GM19468 (cell line): ENCODE measurements around the gene MTHFD1L.
A peak's percentile ranks its signal among the peaks of the same experiment; 100 is the strongest.

Source experiments
- ATAC-seq: cut with Tn5 transposase; IDR thresholded peaks from one replicate; pipeline ENCODE4 v1.9.1; 2021; ENCODE audit warnings: mild to moderate bottlenecking, moderate library complexity, moderate number of reproducible peaks; ENCODE audit not compliant: unreplicated experiment; ENCODE audit errors: extremely low read depth

The MTHFD1L gene

GRCh38 chr6:150863213-150863928, 2.1 kb upstream of the MTHFD1L start:
- ATAC-seq = no peak

- ATAC-seq = no peak
Measured at GRCh38 chr6:150865043-150865405, 478 bp upstream of the MTHFD1L start.

- peak; percentile 45 for ATAC-seq
Measured at GRCh38 chr6:150866147-150866990, 867 bp downstream of the MTHFD1L start.

GRCh38 chr6:150866991-150867501, 1.5 kb downstream of the MTHFD1L start:
- no peak for ATAC-seq

- no peak for ATAC-seq
Measured at GRCh38 chr6:150868759-150869158, 3.3 kb downstream of the MTHFD1L start.

- ATAC-seq = no peak
Measured at GRCh38 chr6:150874179-150874578, 8.7 kb downstream of the MTHFD1L start.

- no peak for ATAC-seq
Measured at GRCh38 chr6:150875841-150876240, 10.3 kb downstream of the MTHFD1L start.

- no peak for ATAC-seq
Measured at GRCh38 chr6:150876598-150876997, 11.1 kb downstream of the MTHFD1L start.

GRCh38 chr6:150877928-150878327, 12.4 kb downstream of the MTHFD1L start:
- no peak for ATAC-seq

- ATAC-seq = no peak
Measured at GRCh38 chr6:150878347-150879213, 13.1 kb downstream of the MTHFD1L start.

GRCh38 chr6:150880336-150880735, 14.8 kb downstream of the MTHFD1L start:
- no peak for ATAC-seq

- no peak for ATAC-seq
Measured at GRCh38 chr6:150881911-150882481, 16.5 kb downstream of the MTHFD1L start.

- ATAC-seq = no peak
Measured at GRCh38 chr6:150883521-150883920, 18.0 kb downstream of the MTHFD1L start.

GRCh38 chr6:150886155-150886554, 20.7 kb downstream of the MTHFD1L start:
- no peak for ATAC-seq

GRCh38 chr6:150887978-150888563, 22.6 kb downstream of the MTHFD1L start:
- ATAC-seq = no peak

GRCh38 chr6:150890346-150890745, 24.8 kb downstream of the MTHFD1L start:
- no peak for ATAC-seq

- ATAC-seq = no peak
Measured at GRCh38 chr6:150891888-150892485, 26.5 kb downstream of the MTHFD1L start.

- ATAC-seq = no peak
Measured at GRCh38 chr6:150894191-150894744, 28.8 kb downstream of the MTHFD1L start.

GRCh38 chr6:150894935-150895552, 29.5 kb downstream of the MTHFD1L start:
- ATAC-seq = no peak
